HepG2 (cell line): ENCODE results near the gene GRK5. TPM values are rescaled to one million over a fixed set of nuclear protein-coding genes. Genes with fewer than 3 reads are reported as not detected.

ENCODE experiments used
- BORCS8-MEF2B ChIP-seq: sonication (generic); formaldehyde crosslinking; IDR thresholded peaks from 2 replicates; pipeline ENCODE4 v1.8.0; 2022; ENCODE audit warnings: mild to moderate bottlenecking, missing genetic modification reagents
- ELF1 ChIP-seq: sonication (generic); formaldehyde crosslinking; IDR thresholded peaks from 2 replicates; pipeline ENCODE4 v1.4.0; 2020; ENCODE audit warnings: missing genetic modification reagents
- ETS1 ChIP-seq: sonication (generic); formaldehyde crosslinking; IDR thresholded peaks from 2 replicates; pipeline ENCODE4 v1.4.0; 2020; ENCODE audit warnings: missing genetic modification reagents
- GFI1 ChIP-seq: sonication (generic); formaldehyde crosslinking; IDR thresholded peaks from 2 replicates; pipeline ENCODE4 v1.5.0; 2020; ENCODE audit warnings: missing genetic modification reagents, mild to moderate bottlenecking, borderline replicate concordance
- HMGA1 ChIP-seq: sonication (generic); formaldehyde crosslinking; conservative IDR thresholded peaks from 2 replicates; pipeline ENCODE4 v1.4.0; 2020; ENCODE audit warnings: missing genetic modification reagents
- HNRNPUL1 ChIP-seq: fragments of 200-400 bp; formaldehyde crosslinking; IDR thresholded peaks from 2 replicates; pipeline ENCODE4 v1.6.1; 2017; ENCODE audit warnings: low read depth, mild to moderate bottlenecking, low read length, moderate library complexity
- MAX ChIP-seq: IDR thresholded peaks from 2 replicates; pipeline ENCODE4 v1.6.1; 2012; ENCODE audit warnings: inconsistent platforms
- NCOA2 ChIP-seq: sonication (generic); formaldehyde crosslinking; IDR thresholded peaks from 2 replicates; pipeline ENCODE4 v1.8.0; 2022; ENCODE audit warnings: inconsistent platforms
- NFRKB ChIP-seq: fragments of 450-650 bp; IDR thresholded peaks from 2 replicates; pipeline ENCODE4 v1.6.1; 2017
- NR2F1 ChIP-seq, 2 experiments: fragments of 450-650 bp in 1 of 2; formaldehyde crosslinking in 1 of 2; IDR thresholded peaks; 2 replicates each; pipeline versions ENCODE4 v1.5.0 to v1.6.1; 2016 to 2020; ENCODE audit warnings: mild to moderate bottlenecking in 1 of 2, missing compliant biosample characterization in 1 of 2, missing genetic modification reagents in 1 of 2, moderate library complexity in 1 of 2
- NRL ChIP-seq: sonication (generic); formaldehyde crosslinking; IDR thresholded peaks from 2 replicates; pipeline ENCODE4 v1.5.0; 2020; ENCODE audit warnings: missing genetic modification reagents, mild to moderate bottlenecking, moderate library complexity, borderline replicate concordance
- PAWR ChIP-seq: sonication (generic); formaldehyde crosslinking; IDR thresholded peaks from 2 replicates; pipeline ENCODE4 v1.4.0; 2020; ENCODE audit warnings: missing genetic modification reagents, mild to moderate bottlenecking, borderline replicate concordance
- TAF1 ChIP-seq: sonication (generic); formaldehyde crosslinking; IDR thresholded peaks from 2 replicates; pipeline ENCODE4 v1.4.0; 2020; ENCODE audit warnings: missing genetic modification reagents
- USF2 ChIP-seq, 2 experiments: sonication (generic) in 1 of 2; formaldehyde crosslinking in 1 of 2; IDR thresholded peaks; 2 replicates each; pipeline versions ENCODE4 v1.5.1 to v1.6.1; 2011 to 2020; ENCODE audit warnings: borderline replicate concordance in 1 of 2, low read depth in 1 of 2, low read length in 1 of 2, mild to moderate bottlenecking in 1 of 2, missing genetic modification reagents in 1 of 2, moderate library complexity in 1 of 2
- ZNF17 ChIP-seq: sonication (generic); formaldehyde crosslinking; IDR thresholded peaks from 2 replicates; pipeline ENCODE4 v1.5.0; 2020; ENCODE audit warnings: mild to moderate bottlenecking, missing genetic modification reagents
- ZNF264 ChIP-seq: sonication (generic); formaldehyde crosslinking; IDR thresholded peaks from 2 replicates; pipeline ENCODE4 v1.4.0; 2020; ENCODE audit warnings: missing genetic modification reagents
- ZNF687 ChIP-seq: sonication (generic); formaldehyde crosslinking; IDR thresholded peaks from 2 replicates; pipeline ENCODE4 v1.5.1; 2020; ENCODE audit warnings: mild to moderate bottlenecking, missing genetic modification reagents, moderate library complexity
- ZXDC ChIP-seq: sonication (generic); formaldehyde crosslinking; IDR thresholded peaks from 2 replicates; pipeline ENCODE4 v1.5.0; 2020; ENCODE audit warnings: mild to moderate bottlenecking, missing genetic modification reagents
- polyA plus RNA-seq, 8 experiments: library from polyadenylated mRNA; depleted of rRNA in 3 of 8; stranded (reverse) in 7 of 8; unstranded in 1 of 8; fragments of >200 nt; fragmentation: Illumina TruSeq in 4 of 8; extraction: Trizol in 4 of 8; gene quantifications; 2 replicates each; pipeline versions ENCODE4 v1.2.1 to v1.2.3, GENCODE V29; 2011 to 2016; ENCODE audit warnings: low read depth in 4 of 8, missing spikeins in 1 of 8, mixed read lengths in 1 of 8; ENCODE audit not compliant: insufficient read depth in 1 of 8
- total RNA-seq, 5 experiments: library from RNA; depleted of rRNA; stranded (reverse); fragments of >200 nt; fragmentation: Illumina TruSeq; extraction: Trizol; gene quantifications; 2 replicates each; pipeline ENCODE4 v1.2.3, GENCODE V29; 2016; ENCODE audit warnings: low read depth in 1 of 5

The GRK5 gene
- total and polyA plus RNA-seq, 2 of the 13 experiments (the other 11 are each of a cell fraction or from before 2014, with no cell fraction given) = 10.4 to 12.6 TPM

- TF ChIP-seq TAF1 (CRISPR knock-in tag) (no peak), HMGA1 (no peak), NCOA2 (0 out of 2 replicates have a peak, but pooled peaks have one; percentile 30), ZXDC (CRISPR knock-in tag) (no peak), ZNF264 (CRISPR knock-in tag) (no peak), ELF1 (CRISPR knock-in tag) (no peak), NFRKB (no peak), NR2F1 (CRISPR knock-in tag; IDR thresholded peaks at IDR 0.05) (peak in 1 of 2 experiments; percentile 29; a peak in 1 of 4 replicates), GFI1 (CRISPR knock-in tag) (no peak), NRL (no peak), HNRNPUL1 (no peak), BORCS8-MEF2B (no peak), PAWR (CRISPR knock-in tag) (no peak), USF2 (IDR thresholded peaks at IDR 0.05; ENCODE audit: low read depth, low read length) (no peak), USF2 (CRISPR knock-in tag; IDR thresholded peaks at IDR 0.05; ENCODE audit: borderline replicate concordance) (no peak), ZNF687 (CRISPR knock-in tag) (peak; percentile 27; the same call in 1 of the 2 replicates), ZNF17 (CRISPR knock-in tag) (no peak), MAX (no peak), ETS1 (CRISPR knock-in tag) (no peak)
Measured at GRCh38 chr10:119288574-119289001, 81.2 kb downstream of the GRK5 start (continued).
